Iris pigment epithelial cell (primary cell): ENCODE results near the gene HTRA1.

ENCODE experiments used
- DNase-seq: peaks from one replicate; pipeline ENCODE4 v3.0.0-alpha.2; 2011; ENCODE audit warnings: low read depth

Gene HTRA1

DNA sequence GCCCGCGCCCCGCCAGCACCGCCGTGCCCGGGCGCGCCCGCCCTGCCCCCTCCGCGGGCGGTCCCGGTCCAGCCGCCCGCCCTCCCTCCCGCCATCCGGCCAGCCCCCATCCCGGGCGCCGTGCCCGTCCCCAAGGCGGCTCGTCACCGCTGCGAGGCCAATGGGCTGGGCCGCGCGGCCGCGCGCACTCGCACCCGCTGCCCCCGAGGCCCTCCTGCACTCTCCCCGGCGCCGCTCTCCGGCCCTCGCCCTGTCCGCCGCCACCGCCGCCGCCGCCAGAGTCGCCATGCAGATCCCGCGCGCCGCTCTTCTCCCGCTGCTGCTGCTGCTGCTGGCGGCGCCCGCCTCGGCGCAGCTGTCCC is at the start of gene HTRA1:
Gene HTRA1 (plus strand): TSS at position 187 of the 362 bp plus-strand sequence. CDS start 100 bp downstream, at position 287.
- DNase-seq, result peak; percentile 39

- no peak for DNase-seq
Measured at GRCh38 chr10:122413327-122413726, 48.0 kb upstream of the HTRA1 start.

GRCh38 chr10:122417667-122418066 is 43.7 kb upstream of the HTRA1 start:
- peak; percentile 46 for DNase-seq

DNA sequence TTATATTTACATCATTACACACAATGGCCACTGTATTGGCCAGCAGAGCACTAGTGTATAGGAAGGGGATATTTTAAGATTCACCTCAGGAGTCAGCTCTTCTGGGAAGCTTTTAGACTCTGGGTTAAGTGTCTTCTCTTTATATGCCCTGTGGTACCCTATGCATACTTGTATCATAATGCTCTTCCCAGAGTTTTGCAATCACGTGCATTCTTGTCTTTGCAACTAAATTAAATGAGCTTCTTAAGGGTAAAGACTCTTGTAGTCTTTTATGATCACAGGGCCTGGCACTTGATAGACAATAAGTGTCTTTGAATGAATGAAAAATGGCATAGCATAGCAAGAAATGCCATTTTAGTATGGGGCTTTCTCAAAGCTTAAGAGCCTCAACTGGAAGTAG is 42.3 kb upstream of the HTRA1 start:
- DNase-seq, result peak; percentile 35

DNA sequence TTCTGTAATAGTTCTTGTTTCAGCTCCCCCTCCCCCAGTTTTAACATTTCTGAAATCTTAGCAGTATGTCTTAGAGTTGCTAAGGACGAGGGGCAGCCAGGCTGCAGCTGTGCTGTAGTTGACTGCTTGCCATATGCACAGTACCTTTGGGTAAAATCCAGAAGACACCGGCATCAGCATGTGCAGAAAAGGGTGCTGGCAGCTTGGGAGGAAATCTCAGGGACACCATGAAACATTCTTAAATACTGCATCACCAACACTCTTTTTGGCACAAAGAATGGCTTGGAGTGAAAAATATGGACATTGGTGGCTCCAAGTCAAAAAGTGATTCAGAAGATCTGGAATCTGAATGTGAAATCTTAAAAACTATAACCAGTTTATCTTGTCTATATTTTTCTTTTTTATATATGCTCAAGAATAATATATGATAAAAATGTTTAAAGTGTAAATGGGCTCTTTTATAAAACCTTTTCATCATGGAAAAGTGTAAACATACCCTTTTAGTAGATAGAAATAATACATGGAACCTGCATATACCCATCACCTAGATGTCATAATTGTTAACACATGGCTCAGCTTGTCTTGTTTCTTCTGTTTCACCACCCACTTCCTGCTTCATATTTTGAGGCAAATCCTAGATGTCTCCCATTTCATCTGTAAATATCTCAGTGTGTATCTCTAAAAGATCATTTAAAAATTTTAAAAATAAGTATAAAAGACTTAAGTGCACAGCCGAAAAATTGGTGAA is 41.3 kb upstream of the HTRA1 start:
- DNase-seq, result peak; percentile 68

GRCh38 chr10:122420624-122421007 is 40.7 kb upstream of the HTRA1 start:
- no peak for DNase-seq

DNA sequence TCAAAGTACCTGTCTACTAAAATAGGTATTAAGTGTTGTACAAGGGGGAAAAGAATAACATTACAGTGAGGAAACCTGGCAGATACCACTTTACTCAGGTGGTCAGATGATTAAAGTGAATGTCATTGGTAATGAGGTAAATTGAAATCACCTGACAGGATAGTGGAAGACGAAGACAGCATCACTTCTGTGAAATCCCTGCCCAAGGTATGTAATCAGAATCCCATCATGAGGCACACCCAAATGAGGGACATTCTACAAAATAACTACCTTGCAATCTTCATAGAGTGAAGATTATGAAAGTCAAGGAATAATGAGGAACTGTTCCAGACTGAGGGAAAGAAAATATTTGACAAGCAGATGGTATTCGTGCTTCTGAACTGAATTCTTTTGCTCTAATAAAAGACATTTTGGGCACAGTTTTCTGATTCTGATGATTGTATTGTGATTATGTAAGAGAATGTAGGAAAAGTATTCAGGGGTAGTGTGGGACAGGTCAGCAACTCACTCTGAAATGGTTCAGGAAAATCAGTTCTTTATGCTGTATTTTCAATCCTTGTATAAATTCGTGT is 40.2 kb upstream of the HTRA1 start:
- no peak for DNase-seq

DNA sequence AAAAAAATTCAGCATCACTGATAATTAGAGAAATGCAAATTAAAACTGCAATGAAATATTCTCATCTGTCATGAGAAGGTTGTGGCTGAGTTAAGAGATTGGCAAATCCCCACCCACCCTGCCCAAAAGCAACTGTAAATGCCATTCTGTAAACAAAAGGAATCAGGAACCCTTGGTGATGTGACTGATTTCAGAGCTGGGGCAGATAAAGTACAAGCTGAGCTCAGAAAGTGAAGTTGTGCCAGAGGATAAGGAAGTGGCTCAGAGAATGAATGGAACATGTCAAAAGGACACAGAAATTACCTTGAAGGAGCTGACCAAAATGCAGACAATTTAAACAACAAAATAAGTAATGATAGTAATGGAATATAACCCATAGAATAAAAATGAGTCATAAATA is 39.6 kb upstream of the HTRA1 start:
- DNase-seq, result no peak

GRCh38 chr10:122422266-122422989 is 38.9 kb upstream of the HTRA1 start:
- no peak for DNase-seq

GRCh38 chr10:122424059-122424458 is 37.3 kb upstream of the HTRA1 start:
- no peak for DNase-seq

- no peak for DNase-seq
Measured at GRCh38 chr10:122426829-122427228, 34.5 kb upstream of the HTRA1 start.

DNA sequence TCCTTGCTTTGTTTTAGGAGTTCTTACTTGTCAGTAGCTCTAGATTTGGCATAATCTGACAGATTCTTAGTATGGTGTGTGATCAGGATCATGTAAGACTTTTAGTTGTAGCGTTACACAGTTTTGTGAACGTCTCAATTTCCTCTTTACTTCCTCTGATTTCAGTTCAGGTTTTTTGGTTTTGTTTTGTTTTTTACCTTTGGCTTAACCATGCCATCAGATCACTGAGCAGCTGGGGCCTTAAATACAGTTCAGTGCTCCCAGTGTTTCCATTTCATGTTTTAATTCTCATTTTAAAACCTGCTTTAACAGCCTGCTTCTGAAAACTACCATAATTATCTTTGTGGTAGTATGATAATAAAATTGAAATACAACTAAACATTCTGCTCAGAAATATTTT is 34.1 kb upstream of the HTRA1 start:
- no peak for DNase-seq

GRCh38 chr10:122435212-122435827 is 26.0 kb upstream of the HTRA1 start:
- DNase-seq, result peak; percentile 37

- peak; percentile 67 for DNase-seq
Measured at GRCh38 chr10:122441961-122442360, 19.4 kb upstream of the HTRA1 start.

DNA sequence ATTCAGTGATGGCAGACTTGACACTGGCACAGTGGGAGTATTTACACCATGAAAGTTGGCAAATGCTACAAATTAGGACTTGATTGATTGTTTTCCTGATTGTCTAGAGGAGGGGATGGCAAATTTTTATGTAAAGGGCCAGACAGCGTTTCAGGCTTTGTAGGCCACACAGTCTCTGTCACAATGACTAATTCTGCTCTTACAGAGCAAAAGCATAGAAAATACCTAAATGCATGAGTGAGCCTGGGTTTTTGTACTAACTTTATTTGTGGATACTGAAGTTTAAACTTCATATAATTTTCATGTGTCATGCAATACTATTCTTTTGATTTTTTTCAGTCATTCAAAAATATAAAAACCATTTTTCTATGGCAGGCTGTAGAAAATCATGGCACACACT is 15.9 kb upstream of the HTRA1 start:
- DNase-seq, result no peak

DNA sequence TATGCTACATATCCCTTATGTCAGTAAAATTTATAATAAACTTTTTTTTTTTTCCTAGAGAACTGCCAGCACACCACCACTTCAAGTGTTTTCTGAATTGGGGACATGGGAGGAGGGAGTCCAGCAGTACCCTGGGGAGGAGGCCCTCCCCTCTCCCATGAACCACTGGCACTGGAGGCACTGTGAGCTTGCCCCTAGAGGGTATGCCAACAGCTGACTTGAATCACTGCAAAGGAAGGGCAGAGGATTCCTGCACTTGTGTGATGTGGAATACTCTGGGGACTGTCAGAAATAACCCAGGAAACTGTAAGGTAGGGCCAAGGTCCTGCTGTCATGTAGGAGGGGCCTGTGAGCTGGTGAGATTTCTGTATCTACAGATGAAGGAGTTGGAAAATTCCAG is 15.4 kb upstream of the HTRA1 start:
- DNase-seq, result no peak

GRCh38 chr10:122446668-122447423 is 14.5 kb upstream of the HTRA1 start:
- DNase-seq, result peak; percentile 32

- no peak for DNase-seq
Measured at GRCh38 chr10:122448600-122448999, 12.8 kb upstream of the HTRA1 start.

DNA sequence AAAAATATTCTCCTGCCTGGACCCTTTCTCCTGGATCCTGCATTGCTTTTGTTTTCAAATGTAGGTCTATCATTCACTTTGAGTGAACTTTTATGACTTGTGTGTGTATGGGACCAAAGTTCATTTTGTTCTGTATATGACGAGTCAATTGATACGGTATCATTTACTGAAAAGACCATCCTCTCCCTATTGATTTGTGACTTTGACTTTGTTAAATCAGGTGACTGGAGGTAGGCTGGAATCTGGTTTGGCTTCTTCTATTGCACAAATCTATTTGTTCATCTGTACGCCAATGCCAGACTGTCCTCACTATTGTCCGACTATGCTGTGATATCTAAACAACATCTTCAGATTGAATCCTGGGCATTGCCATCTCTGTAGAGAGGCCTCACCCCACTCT is 12.2 kb upstream of the HTRA1 start:
- DNase-seq, result no peak

DNA sequence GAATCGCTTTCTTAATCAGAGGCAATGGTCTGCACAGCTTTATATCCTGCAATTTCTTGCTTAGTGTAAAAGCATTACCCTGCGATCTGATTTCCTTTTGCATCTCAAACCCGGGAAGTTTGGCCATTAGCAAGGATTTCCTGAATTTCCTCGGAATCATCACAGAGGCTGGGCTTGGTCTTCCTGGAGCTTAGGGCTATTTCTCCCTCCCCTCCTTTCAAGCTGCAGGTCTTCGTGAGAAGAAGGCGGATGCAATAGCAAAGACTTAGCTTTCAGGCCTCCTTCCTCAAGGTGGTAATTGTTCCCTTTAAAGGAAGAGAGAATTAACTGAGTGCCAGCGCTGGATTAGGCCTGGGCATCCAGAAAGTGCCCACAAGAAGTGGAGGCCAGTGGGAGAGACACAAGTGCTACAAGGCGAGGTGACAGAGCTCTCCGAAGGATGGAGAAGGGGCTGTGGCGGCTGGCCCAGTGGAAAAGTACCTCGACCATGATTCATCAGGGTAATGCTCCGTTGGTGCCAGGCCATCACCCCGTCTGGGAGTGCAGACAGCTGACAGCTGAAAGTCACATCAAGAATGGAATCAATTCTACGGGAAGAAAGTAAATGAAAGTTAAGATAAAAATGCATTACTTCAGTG is 10.9 kb upstream of the HTRA1 start:
- no peak for DNase-seq

- DNase-seq, result no peak
Measured at GRCh38 chr10:122454071-122454470, 7.3 kb upstream of the HTRA1 start.

GRCh38 chr10:122454603-122455080 is 6.7 kb upstream of the HTRA1 start, which contains the start of gene ARMS2:
Gene ARMS2, plus strand, starts transcription at chr10:122454653. Its CDS starts 75 bp downstream, at chr10:122454728.
- no peak for DNase-seq
